Measurements from ENCODE around the gene KCNC3.

Gene KCNC3

GRCh38 chr19:50303558-50303957, 25.6 kb downstream of the KCNC3 start:
- Mint-ChIP-seq H3K36me3 (ENCODE audit: insufficient read depth) (no peaks in the 10 kb centered on the region), H3K27me3 (peaks cover 28 to 65% of the 10 kb centered on the region in 2 donors), H3K27ac (no peak overlapping the region), H3K4me1 (ENCODE audit: low read depth in 2 of 2) (no peaks in the 10 kb centered on the region), H3K4me3 (no peak overlapping the region), H3K9me3 (no peaks in the 10 kb centered on the region)
- no peak for ATAC-seq (replicated peaks)
- no peak for DNase-seq

DNA sequence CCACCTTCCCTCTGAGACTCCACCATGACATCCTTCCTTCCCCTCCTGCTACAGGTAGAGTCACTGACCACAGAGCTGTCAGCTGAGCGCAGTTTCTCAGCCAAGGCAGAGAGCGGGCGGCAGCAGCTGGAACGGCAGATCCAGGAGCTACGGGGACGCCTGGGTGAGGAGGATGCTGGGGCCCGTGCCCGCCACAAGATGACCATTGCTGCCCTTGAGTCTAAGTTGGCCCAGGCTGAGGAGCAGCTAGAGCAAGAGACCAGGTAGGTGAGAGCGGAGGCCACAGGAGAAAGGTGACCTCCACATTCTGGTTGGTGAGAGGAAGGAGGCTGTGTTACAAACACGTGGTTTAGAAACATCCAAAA, 27.6 kb downstream of the KCNC3 start:
- DNase-seq (no peak), ATAC-seq (replicated peaks) (no peak)
- Mint-ChIP-seq H3K4me1 (ENCODE audit: low read depth in 2 of 2) (no peaks in the 10 kb centered on the region), H3K27ac (no peak overlapping the region), H3K4me3 (no peak overlapping the region), H3K27me3 (peaks cover 18 to 57% of the 10 kb centered on the region in 2 donors), H3K9me3 (no peaks in the 10 kb centered on the region), H3K36me3 (ENCODE audit: insufficient read depth) (no peaks in the 10 kb centered on the region)

DNA sequence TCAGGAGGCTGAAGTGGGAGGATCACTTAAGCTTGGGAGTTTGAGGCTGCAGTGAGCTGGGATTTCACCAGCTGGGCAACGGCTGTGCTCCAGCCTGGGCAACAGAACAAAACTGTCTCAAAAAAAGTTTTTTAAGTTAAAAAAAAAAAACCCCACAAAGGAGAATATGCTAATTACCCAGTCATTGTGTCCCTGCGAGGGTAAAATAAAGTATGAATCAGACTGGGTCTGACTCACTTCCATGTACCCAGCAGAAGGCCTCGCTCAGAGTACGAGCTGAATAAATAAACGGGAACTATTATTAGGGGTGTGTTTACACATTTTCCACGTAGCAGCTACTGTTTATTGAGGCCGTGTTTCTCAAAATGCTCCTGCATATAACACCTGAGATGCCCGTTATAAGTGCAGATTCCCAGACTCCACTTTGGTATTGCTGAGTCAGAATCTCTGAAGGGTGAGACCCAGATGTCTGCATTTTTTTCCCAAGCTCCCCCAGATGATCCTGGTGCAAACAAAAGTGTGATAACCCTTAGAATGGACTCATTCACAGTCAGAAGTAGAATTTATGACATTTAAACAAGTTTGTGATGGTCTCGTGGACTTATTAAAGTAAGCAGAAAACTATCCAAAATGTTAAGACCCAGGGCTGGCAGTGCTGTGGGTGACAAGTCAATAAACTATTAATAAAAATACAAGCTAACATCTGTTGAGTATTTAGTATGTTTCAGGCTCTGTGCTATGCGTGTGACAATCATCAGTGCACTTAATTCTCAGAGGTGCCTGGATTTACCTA, 28.2 kb downstream of the KCNC3 start:
- Mint-ChIP-seq H3K9me3 (no peaks in the 10 kb centered on the region), H3K4me1 (ENCODE audit: low read depth in 2 of 2) (no peaks in the 10 kb centered on the region), H3K27me3 (peaks cover 18 to 55% of the 10 kb centered on the region in 2 donors), H3K27ac (no peak overlapping the region), H3K4me3 (no peak overlapping the region), H3K36me3 (ENCODE audit: insufficient read depth) (no peaks in the 10 kb centered on the region)
- no peak for ATAC-seq (replicated peaks)
- DNase-seq: no peak

DNA sequence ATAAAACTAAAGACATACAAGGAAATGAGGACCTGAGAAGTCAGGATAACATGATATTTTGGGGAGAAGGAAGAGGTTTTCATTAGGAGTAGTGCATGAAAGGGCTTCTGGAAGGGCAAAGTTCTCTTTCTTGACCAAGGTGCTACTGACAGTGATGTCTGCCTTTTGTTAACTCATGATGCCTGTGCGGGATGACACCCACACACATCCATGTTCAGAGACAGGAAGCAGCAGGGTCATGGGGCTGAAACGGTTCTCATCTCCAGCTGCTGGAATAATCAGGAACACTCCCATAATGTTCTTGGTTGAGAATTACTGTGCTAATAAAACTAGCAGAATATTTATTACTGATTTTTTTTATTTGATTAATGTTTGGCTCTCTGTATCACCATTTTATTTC, 29.1 kb downstream of the KCNC3 start:
- peaks cover 14 to 49% of the 10 kb centered on the region in 2 donors for H3K27me3 Mint-ChIP-seq
- no peaks in the 10 kb centered on the region for H3K9me3 Mint-ChIP-seq
- H3K27ac Mint-ChIP-seq: no peak overlapping the region
- H3K4me1 Mint-ChIP-seq (ENCODE audit: low read depth in 2 of 2): no peaks in the 10 kb centered on the region
- H3K4me3 Mint-ChIP-seq: no peak overlapping the region
- no peak for DNase-seq
- H3K36me3 Mint-ChIP-seq (ENCODE audit: insufficient read depth): no peaks in the 10 kb centered on the region
- ATAC-seq (replicated peaks): no peak

DNA sequence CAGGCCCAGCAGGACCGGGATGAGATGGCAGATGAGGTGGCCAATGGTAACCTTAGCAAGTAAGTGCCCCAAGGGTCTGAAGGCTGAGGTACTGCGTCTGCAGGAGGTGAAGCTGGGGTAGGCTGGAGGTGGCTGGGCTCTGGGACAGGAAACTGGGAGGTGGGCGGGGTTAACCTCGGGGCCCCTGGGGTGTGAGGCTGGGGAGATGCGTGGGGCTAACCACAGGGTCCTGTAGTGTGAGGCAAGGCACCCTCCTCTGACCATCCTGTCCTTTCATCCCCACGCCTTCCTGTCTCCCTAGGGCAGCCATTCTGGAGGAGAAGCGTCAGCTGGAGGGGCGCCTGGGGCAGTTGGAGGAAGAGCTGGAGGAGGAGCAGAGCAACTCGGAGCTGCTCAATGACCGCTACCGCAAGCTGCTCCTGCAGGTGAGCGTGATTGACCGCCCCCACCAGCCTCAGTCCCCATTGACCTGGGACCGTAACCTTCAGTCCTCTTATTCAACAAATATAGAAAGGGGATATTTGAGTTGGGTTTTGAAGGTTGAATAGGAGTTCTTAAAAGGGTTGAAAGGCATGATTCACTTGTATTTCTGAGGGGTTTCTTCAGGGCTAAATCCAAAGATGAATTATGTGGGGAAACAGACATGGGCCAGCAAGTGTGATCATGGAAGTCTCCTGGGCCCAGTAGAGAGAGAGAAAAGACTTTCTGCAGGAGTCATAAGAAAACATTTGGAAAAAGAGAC, 35.7 kb downstream of the KCNC3 start:
- DNase-seq (no peak), ATAC-seq (replicated peaks) (no peak)
- Mint-ChIP-seq H3K4me1 (ENCODE audit: low read depth in 2 of 2) (peaks cover 0 to 2% of the 10 kb centered on the region in 2 donors), H3K9me3 (peaks cover 0 to 5% of the 10 kb centered on the region in 2 donors), H3K36me3 (ENCODE audit: insufficient read depth) (peaks cover 3% of the 10 kb centered on the region), H3K4me3 (no peak overlapping the region), H3K27me3 (peaks cover 48 to 66% of the 10 kb centered on the region in 2 donors), H3K27ac (no peak overlapping the region)

- peaks cover 0 to 2% of the 10 kb centered on the region in 2 donors for H3K4me1 Mint-ChIP-seq (ENCODE audit: low read depth in 2 of 2)
- DNase-seq (no peak), ATAC-seq (replicated peaks) (no peak)
- no peak overlapping the region for H3K4me3 Mint-ChIP-seq
- peaks cover 6 to 13% of the 10 kb centered on the region in 2 donors for H3K9me3 Mint-ChIP-seq
- H3K27me3 Mint-ChIP-seq: peaks cover 59 to 67% of the 10 kb centered on the region in 2 donors
- peaks cover 3% of the 10 kb centered on the region for H3K36me3 Mint-ChIP-seq (ENCODE audit: insufficient read depth)
- no peak overlapping the region for H3K27ac Mint-ChIP-seq
Measured at GRCh38 chr19:50292216-50292827, 36.9 kb downstream of the KCNC3 start.

- H3K27ac Mint-ChIP-seq: no peak overlapping the region
- H3K4me3 Mint-ChIP-seq: no peak overlapping the region
Measured at GRCh38 chr19:50290775-50291174, 38.4 kb downstream of the KCNC3 start.

GRCh38 chr19:50290011-50290410, 39.2 kb downstream of the KCNC3 start:
- DNase-seq (no peak), ATAC-seq (replicated peaks) (no peak)
- Mint-ChIP-seq H3K4me3 (no peak overlapping the region), H3K27ac (no peak overlapping the region), H3K36me3 (ENCODE audit: insufficient read depth) (peaks cover 3% of the 10 kb centered on the region), H3K27me3 (peaks cover 66 to 70% of the 10 kb centered on the region in 2 donors), H3K4me1 (ENCODE audit: low read depth in 2 of 2) (peaks cover 0 to 2% of the 10 kb centered on the region in 2 donors), H3K9me3 (peaks cover 7 to 13% of the 10 kb centered on the region in 2 donors)

More at GRCh38 chr19:50290775-50291174, 38.4 kb downstream of the KCNC3 start:
- no peak for DNase-seq
- peaks cover 62 to 67% of the 10 kb centered on the region in 2 donors for H3K27me3 Mint-ChIP-seq
- peaks cover 0 to 2% of the 10 kb centered on the region in 2 donors for H3K4me1 Mint-ChIP-seq (ENCODE audit: low read depth in 2 of 2)
- peaks cover 6 to 13% of the 10 kb centered on the region in 2 donors for H3K9me3 Mint-ChIP-seq
- H3K36me3 Mint-ChIP-seq (ENCODE audit: insufficient read depth): peaks cover 3% of the 10 kb centered on the region
- no peak for ATAC-seq (replicated peaks)

DNA sequence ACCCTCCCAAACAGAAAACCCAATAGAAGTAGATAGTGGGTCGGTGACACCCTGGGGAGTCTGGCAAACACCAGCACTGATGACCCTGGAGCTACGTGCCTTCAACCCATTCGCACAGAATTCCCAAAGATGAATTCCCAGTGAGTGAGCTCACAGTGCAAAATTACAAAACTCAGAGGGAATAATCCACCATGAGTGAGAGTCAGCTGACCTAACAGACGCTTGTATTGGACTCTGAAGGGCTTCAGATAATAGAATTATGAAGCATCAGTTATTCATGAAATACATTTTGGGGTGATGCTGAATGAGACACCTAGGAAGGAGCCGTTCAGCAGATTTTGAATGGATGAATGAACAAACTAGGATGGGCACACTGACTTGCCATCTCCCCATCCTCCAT, 40.2 kb downstream of the KCNC3 start:
- H3K27ac Mint-ChIP-seq: no peak overlapping the region
- H3K4me1 Mint-ChIP-seq (ENCODE audit: low read depth in 2 of 2): peaks cover 0 to 2% of the 10 kb centered on the region in 2 donors
- peaks cover 7 to 13% of the 10 kb centered on the region in 2 donors for H3K9me3 Mint-ChIP-seq
- peaks cover 70 to 71% of the 10 kb centered on the region in 2 donors for H3K27me3 Mint-ChIP-seq
- no peak overlapping the region for H3K4me3 Mint-ChIP-seq
- peaks cover 3% of the 10 kb centered on the region for H3K36me3 Mint-ChIP-seq (ENCODE audit: insufficient read depth)
- DNase-seq (no peak), ATAC-seq (replicated peaks) (no peak)

DNA sequence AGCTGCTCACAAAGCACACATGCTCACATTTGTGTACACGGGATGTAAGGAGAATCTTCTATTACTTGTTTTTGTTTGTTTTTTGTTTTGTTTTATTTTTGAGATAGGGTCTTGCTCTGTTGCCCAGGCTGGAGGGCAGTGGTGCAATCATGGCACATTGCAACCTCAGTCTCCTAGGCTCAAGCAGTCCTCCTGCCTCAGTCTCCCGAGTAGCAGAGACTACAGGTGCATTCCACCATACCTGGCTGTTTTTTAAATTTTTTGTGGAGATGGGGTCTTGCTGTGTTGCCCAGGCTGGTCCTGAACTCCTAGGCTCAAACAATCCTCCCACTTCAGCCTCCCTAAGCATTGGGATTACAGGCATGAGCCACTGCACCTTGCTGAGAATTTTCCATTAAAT, 41.8 kb downstream of the KCNC3 start:
- ATAC-seq (replicated peaks): no peak
- Mint-ChIP-seq H3K4me3 (no peak overlapping the region), H3K27ac (no peak overlapping the region), H3K27me3 (peaks cover 55 to 58% of the 10 kb centered on the region in 2 donors), H3K4me1 (ENCODE audit: low read depth in 2 of 2) (no peaks in the 10 kb centered on the region), H3K9me3 (peaks cover 7 to 13% of the 10 kb centered on the region in 2 donors), H3K36me3 (ENCODE audit: insufficient read depth) (peaks cover under 1% of the 10 kb centered on the region)
- DNase-seq: no peak

DNA sequence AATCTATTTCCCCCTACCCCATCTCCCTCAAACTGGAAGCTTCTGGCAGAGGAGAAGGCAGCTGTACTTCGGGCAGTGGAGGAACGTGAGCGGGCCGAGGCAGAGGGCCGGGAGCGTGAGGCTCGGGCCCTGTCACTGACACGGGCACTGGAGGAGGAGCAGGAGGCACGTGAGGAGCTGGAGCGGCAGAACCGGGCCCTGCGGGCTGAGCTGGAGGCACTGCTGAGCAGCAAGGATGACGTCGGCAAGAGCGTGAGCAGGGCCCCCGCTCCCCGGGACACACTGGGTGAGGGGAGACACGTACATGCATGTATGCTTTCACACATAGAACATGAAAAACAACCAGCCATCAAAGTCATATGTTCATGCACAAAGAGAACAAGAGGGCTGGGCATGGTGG, 42.7 kb downstream of the KCNC3 start:
- Mint-ChIP-seq H3K9me3 (peaks cover 7 to 13% of the 10 kb centered on the region in 2 donors), H3K27me3 (peaks cover 46 to 52% of the 10 kb centered on the region in 2 donors), H3K27ac (no peak overlapping the region), H3K36me3 (ENCODE audit: insufficient read depth) (peaks cover 3% of the 10 kb centered on the region), H3K4me3 (no peak overlapping the region), H3K4me1 (ENCODE audit: low read depth in 2 of 2) (no peaks in the 10 kb centered on the region)
- DNase-seq (no peak), ATAC-seq (replicated peaks) (no peak)

DNA sequence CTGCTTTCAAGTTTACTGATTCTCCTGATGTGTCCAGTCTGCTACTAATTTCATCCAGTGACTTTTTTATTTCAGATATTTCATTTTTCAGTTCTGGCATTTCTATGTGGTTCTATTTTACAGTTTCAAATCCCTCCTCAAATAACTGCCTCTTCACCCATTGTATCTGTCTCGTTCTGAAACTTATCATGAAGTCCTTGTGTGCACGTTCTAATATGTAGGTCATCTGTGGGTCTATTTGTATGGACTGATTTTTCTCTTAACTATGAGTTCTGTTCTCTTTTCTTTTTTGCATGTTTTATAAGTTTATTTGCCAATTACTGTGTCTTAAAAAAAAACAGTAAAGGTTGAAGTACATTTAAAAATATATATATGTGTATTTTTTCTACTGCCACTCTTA, 43.3 kb downstream of the KCNC3 start:
- no peak overlapping the region for H3K27ac Mint-ChIP-seq
- ATAC-seq (replicated peaks) (no peak), DNase-seq (no peak)
- peaks cover 46 to 51% of the 10 kb centered on the region in 2 donors for H3K27me3 Mint-ChIP-seq
- no peaks in the 10 kb centered on the region for H3K4me1 Mint-ChIP-seq (ENCODE audit: low read depth in 2 of 2)
- H3K36me3 Mint-ChIP-seq (ENCODE audit: insufficient read depth): peaks cover 3% of the 10 kb centered on the region
- H3K4me3 Mint-ChIP-seq: no peak overlapping the region
- peaks cover 7 to 13% of the 10 kb centered on the region in 2 donors for H3K9me3 Mint-ChIP-seq

GRCh38 chr19:50281491-50281890, 47.7 kb downstream of the KCNC3 start:
- peaks cover 3% of the 10 kb centered on the region for H3K36me3 Mint-ChIP-seq (ENCODE audit: insufficient read depth)
- DNase-seq (no peak), ATAC-seq (replicated peaks) (no peak)
- no peak overlapping the region for H3K4me3 Mint-ChIP-seq
- no peaks in the 10 kb centered on the region for H3K4me1 Mint-ChIP-seq (ENCODE audit: low read depth in 2 of 2)
- H3K27me3 Mint-ChIP-seq: peaks cover 19 to 35% of the 10 kb centered on the region in 2 donors
- peaks cover 0 to 2% of the 10 kb centered on the region in 2 donors for H3K9me3 Mint-ChIP-seq
- no peak overlapping the region for H3K27ac Mint-ChIP-seq

Measured in effector memory CD8-positive, alpha-beta T cell (primary cell).